ENCODE data around the gene CCT2.

- TF ChIP-seq, protein P1, sequence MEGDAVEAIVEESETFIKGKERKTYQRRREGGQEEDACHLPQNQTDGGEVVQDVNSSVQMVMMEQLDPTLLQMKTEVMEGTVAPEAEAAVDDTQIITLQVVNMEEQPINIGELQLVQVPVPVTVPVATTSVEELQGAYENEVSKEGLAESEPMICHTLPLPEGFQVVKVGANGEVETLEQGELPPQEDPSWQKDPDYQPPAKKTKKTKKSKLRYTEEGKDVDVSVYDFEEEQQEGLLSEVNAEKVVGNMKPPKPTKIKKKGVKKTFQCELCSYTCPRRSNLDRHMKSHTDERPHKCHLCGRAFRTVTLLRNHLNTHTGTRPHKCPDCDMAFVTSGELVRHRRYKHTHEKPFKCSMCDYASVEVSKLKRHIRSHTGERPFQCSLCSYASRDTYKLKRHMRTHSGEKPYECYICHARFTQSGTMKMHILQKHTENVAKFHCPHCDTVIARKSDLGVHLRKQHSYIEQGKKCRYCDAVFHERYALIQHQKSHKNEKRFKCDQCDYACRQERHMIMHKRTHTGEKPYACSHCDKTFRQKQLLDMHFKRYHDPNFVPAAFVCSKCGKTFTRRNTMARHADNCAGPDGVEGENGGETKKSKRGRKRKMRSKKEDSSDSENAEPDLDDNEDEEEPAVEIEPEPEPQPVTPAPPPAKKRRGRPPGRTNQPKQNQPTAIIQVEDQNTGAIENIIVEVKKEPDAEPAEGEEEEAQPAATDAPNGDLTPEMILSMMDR (conservative IDR thresholded peaks at IDR 0.05; ENCODE audit: low read depth, low read length) = no peak
- TF ChIP-seq CEBPB (IDR thresholded peaks at IDR 0.05; ENCODE audit: low read depth, low read length) (no peak), POLR2A (IDR thresholded peaks at IDR 0.05; ENCODE audit: low read depth, low read length) (no peak), RAD21 (IDR thresholded peaks at IDR 0.05; ENCODE audit: low read length) (no peak), SMC3 (IDR thresholded peaks at IDR 0.05; ENCODE audit: low read depth, low read length) (no peak), MXI1 (IDR thresholded peaks at IDR 0.05; ENCODE audit: borderline replicate concordance, low read depth, low read length) (no peak), RFX5 (IDR thresholded peaks at IDR 0.05; ENCODE audit: low read depth, low read length) (no peak)
These were observed 28.9 kb upstream of the CCT2 start for GRCh38 chr12:69556383-69556782.
